NCI-H2227 treated with DMSO at 0.1 percent for 48 hours (cell line): ENCODE data around the gene TPPP3.

ENCODE experiments used
- DNase-seq: peaks from one replicate; lab custom pipeline; 2025; lab: John Stamatoyannopoulos, UW

The TPPP3 gene

DNA sequence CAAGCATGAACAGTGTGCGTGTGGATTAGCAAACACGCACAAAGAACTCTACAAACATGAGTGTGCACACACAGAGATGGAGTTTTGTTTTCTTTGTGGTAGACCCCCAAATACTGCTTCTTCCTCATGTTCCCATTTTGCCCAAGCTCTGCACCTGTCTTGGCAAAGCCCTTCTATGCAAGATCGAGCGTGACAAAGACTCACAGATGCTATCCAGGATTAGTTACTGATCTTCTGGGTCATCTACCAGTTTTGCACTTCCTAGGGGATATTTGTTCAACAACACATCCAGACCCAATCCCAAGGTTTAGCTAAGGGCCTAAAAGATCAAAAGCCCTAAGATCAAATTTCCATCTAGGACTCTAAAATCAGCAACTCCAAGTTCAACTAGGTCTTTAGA, 50.7 kb downstream of the TPPP3 start:
- no peak for DNase-seq

DNA sequence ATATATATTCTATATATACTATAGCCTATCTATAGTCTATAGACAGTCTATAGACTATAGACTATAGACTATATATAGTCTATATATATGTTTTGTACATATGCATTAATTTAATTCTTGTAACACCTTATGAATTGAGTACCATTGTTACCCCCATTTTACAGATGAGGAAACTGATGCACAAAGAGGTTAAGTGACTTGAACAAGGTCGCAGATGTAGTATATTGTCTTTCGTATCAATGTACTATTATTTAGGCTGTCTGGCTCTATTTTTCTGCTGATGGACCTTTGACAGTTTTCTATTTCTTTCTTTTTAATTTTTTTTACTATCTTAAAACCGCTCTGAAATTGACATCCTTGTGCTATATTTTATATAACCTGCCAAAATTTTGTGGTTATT, 52.0 kb downstream of the TPPP3 start:
- no peak for DNase-seq
